Muscle of arm (tissue), 12 donors: Measurements from ENCODE around the gene KY. TPM values are rescaled to one million over a fixed set of nuclear protein-coding genes. Genes with fewer than 3 reads are reported as not detected.

Source experiments
- DNase-seq: peaks from one replicate; pipeline ENCODE4 v3.0.0-alpha.2; 2013
- polyA plus RNA-seq, 12 donors: library from polyadenylated mRNA; unstranded; fragments of 120-200 nt; gene quantifications; one replicate each; pipeline ENCODE4 v1.2.1, GENCODE V29; 2013; ENCODE audit not compliant: insufficient read length in 12 of 12

KY gene
- polyA plus RNA-seq, 12 donors = 19.8 to 90.1 (median 59.0) TPM; not detected in 1

- no peak for DNase-seq
Measured at GRCh38 chr3:134622806-134623365, 27.9 kb downstream of the KY start.

DNA sequence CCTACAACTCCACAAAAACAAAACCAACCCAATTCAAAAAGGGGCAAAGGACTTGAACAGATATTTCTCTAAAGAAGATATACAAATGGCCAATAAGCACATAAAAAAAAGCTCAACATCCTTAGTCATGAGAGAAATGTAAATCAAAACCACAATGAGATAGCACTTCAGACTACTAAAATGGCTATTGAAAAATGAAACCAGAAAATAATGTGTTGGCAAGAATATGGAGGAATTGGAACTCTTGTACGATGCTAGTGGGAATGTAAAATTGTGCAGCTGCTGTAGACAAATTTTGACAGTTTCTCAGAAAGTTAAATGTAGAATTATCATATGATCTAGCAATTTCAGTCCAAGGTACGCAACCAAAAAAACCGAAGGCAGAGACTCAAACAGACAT, 29.0 kb downstream of the KY start:
- no peak for DNase-seq

- DNase-seq = no peak
Measured at GRCh38 chr3:134620476-134621115, 30.2 kb downstream of the KY start.

GRCh38 chr3:134619884-134620445, 30.9 kb downstream of the KY start:
- DNase-seq = no peak

- DNase-seq = no peak
Measured at GRCh38 chr3:134619301-134619615, 31.6 kb downstream of the KY start.

- DNase-seq = no peak
Measured at GRCh38 chr3:134618478-134619300, 32.1 kb downstream of the KY start.

DNA sequence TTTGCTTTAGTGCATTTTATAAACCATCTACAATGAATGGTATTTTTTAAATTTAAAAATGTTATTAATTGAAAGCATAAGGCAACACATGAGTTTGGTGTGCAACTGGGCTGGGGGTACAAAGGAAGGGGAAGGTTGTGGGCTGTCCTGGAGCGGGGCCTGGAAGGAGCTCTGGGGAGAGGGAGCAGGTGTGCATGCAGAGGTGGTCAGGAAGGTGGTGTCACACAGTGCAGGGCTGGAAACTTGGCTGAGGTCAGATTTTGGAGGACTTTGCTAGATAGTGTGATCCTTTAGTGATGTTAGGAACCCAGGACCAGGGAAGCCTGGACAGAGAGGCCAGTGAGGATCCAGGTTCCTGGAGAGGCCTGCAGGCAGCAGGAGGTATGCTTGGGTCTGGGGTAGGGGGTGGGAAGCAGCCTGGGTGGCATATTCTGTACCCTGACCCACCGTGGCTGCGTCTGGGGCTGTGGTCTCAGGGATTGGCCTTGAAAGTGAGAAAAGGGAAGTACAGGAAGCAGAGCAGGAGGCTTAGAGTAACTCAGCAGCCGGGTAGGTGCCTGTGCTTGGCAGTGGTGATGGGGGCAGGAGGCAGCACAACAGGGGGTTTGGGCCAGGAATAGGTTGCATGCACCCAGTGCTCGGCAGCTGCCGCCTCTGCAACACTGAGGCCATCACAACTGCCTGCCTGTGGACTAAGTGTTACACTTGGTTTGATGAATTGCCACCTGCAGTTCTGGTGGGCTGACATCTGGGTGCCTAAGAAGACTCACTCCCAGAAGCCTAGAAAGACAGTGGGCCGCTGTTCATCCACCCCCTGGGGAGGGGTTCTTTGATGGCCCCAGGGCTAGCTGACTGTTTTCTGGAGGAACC, 33.0 kb downstream of the KY start:
- no peak for DNase-seq

GRCh38 chr3:134615743-134616142, 35.1 kb downstream of the KY start:
- DNase-seq = no peak

- no peak for DNase-seq
Measured at GRCh38 chr3:134614955-134615354, 35.9 kb downstream of the KY start.

DNA sequence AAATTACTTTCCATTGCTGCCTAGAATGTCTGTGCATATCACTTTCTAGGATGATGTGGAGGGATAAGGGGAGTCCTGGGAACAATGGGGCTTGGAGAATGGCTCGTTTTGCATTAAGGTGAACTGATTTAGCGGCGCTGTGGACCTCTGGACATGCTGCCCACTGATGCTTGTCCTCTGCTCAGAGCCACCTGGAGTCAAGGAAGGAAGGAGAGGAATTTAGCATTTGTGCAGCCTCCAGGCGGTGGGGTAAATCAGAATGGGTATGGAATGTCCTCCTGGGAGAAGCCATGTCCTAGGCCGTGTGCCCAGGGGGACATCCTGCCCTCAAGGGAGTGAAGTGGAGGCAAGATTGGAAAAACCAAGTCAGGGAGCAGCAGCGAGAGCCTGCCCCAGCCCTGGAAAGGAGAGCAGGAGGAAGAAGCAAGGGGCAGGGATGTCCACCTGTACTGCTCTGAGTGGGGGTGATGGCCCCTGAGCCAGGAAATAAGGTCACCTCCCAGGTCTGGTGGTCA, 37.8 kb downstream of the KY start:
- no peak for DNase-seq

- no peak for DNase-seq
Measured at GRCh38 chr3:134611516-134611915, 39.3 kb downstream of the KY start.

DNA sequence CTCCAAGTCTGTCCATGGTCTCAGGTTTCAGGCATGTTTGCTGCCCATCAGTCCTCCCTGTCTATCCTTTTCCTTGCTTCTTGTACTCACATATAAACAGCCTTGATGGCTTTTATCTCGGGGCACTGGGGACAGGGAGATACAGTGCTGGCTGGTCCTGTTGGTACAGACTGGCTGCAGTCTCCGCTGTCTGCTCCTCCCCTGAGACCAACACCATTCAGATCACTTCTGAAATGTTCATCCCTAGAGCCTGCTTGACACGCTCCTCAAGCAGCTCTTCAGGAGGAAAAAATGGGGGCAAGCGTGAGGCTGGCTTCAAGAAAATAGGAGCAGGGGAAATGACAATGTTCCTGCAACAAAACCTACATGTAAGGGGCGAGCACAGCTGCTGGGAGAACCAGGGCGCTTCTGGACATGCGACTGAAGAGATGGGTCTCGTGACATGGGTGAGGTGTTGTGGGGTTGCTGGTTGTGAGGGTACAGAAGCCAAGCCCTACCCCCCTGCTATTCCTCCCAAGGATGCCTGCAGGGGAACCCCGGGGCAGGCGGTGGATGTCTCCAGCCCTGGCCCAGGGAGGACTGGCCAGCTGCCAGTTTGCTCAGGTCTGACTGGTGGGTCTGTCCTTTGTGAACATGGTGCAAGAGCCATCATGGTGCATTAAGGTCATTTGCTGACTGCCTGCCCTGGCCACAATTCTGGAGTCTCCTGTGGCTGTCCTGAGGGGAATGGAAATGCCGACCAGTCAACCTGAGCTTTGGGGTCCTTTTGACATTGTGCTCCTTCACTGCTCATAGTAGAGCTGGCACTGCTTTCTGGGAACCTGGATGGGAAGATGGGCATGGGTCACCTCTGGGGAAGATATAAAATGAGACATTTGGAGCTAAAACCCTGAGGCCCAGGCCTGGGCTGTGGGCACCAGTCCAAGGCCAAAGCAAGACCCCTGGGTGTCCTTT, 40.1 kb downstream of the KY start:
- no peak for DNase-seq

DNA sequence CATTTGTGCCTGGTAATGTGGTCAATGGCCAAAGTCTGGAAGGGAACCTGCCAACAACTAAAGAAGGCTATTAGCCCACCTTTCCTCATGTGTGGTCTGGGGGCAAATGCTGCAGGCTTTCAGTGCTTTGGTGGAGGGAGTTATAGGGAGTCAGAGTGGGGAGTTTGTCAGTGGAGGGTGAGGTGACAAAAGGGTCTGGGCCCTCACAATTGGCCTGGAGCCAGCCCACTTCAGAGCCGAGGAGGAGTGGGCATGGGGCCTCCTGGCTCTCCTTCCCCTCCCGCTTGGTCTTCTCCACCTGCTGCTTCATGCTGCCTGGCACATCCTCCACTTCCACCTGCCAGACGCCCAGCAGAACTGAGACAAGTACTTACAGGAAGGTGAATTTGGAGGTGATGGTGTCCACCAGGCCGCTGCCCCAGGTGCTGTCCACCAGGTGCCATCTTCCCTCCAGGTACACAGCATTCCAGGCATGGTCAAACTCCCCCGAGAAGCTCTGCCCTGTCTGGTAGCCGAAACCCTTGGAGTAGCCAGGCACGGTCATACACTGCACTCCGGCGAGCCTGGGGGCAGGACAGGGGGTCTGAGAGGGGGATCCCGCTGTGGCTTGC, 40.9 kb downstream of the KY start:
- DNase-seq = no peak

GRCh38 chr3:134608771-134609435, 41.9 kb downstream of the KY start:
- no peak for DNase-seq

DNA sequence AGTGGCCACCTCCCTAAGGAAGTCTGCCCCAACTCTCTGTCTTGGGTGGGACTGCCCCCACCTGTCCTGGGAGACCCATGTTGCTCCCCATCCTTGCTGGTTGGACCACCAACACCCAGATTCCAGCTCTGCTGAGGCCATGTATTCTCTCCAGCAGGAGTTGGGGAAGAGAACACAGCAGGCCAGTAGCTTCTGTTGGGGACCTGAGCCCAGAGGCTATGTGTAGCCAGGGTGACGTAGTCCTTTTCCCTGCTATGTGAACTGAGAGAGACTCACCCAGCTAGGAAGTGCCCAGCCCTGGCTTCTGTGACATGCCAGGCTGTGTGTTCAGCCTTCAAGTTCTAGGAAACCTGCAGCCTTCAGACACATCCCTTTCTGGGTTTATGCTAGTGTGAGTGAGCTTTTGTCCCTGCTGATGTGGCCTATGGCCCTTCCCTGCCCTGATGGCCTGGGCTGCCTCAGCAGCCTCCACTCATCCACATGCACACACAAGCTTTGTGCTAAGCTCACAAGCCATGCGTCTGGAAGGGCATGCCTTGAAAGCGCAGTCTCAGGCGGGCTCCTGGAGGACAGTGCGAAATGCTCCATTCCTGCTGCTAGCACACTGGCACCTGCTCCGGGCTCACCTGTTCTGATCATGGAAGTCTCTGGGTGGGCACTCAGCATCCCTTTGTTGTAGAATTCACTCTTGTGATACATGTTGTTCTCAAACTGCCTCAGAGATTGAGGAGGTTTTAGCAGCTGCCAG, 42.6 kb downstream of the KY start:
- DNase-seq = no peak

- DNase-seq = no peak
Measured at GRCh38 chr3:134607054-134608022, 43.5 kb downstream of the KY start.
